Fibroblast of the aortic adventitia (primary cell): ENCODE results near the gene OVOL1. TPM values are rescaled to one million over a fixed set of nuclear protein-coding genes. Genes with fewer than 3 reads are reported as not detected.

Experiments
- DNase-seq: peaks from one replicate; pipeline ENCODE4 v3.0.0-alpha.2; 2010; ENCODE audit warnings: low read depth
- H3K4me3 ChIP-seq: 2 replicates; pipeline ENCODE4 v1.5.1; 2011; ENCODE audit warnings: low read depth, mild to moderate bottlenecking, control low read depth, low read length, moderate library complexity
- CTCF ChIP-seq: IDR thresholded peaks from 2 replicates; pipeline ENCODE4 v1.5.1; 2011; ENCODE audit warnings: mild to moderate bottlenecking, low read length, control low read depth, inconsistent platforms; ENCODE audit not compliant: insufficient read depth
- total RNA-seq: library from RNA; depleted of rRNA; stranded (reverse); fragments of >200 nt; gene quantifications from 2 replicates; pipeline ENCODE4 v1.2.3, GENCODE V29; 2012; ENCODE audit warnings: low replicate concordance

The OVOL1 gene
- total RNA-seq, 1 donor = not detected

GRCh38 chr11:65797711-65798110 is 10.8 kb downstream of the OVOL1 start:
- no peak overlapping the region for H3K4me3 ChIP-seq
- DNase-seq = no peak
- no peak for TF ChIP-seq CTCF

- no peak for DNase-seq
- H3K4me3 ChIP-seq = no peak overlapping the region
- TF ChIP-seq CTCF = no peak
Observed at GRCh38 chr11:65798882-65799281, 12.0 kb downstream of the OVOL1 start.

DNA sequence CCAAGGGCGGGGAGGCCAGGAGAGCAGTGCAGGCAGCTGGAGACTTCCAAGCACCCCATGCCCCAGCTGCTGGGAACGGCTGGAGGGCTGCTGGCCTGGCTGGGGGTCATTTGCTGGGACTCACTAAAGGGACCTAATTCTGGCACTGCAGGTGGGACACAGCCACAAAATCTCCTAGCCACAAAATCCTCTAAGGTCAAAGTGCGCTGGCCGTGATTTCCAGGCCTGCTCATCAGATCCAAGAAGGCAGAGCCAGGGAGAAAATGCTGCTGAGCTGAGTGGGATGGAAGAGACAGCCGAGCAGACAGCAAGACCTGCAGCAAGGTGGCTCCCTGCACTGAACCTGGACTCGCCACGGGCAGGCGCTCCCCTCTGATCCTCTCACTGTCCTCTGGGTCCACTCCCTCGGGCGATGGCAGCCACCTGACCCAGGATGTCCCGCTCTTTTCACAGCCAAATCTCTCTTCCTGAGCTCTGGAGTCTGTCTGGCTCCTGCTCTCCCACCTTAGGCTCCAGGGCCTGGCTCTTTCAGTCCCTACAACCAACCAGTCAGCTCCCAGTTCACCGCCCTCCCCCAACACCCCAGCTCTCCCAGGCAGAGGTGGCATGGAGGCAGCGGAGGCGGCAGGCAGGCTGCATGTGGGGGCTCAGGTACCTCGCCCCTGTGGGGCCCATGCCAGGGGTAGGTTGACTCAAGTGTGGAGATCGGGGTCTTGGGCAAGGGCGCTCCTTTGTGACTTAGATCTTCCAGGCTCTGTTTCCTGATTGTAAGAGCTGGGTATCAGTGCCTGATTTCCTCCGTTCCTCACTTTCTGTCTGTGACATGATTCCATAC is 14.5 kb downstream of the OVOL1 start:
- DNase-seq = no peak
- H3K4me3 ChIP-seq = no peak overlapping the region
- no peak for TF ChIP-seq CTCF

GRCh38 chr11:65802841-65803240 is 16.0 kb downstream of the OVOL1 start:
- DNase-seq = no peak
- TF ChIP-seq CTCF = no peak
- H3K4me3 ChIP-seq = no peak overlapping the region

GRCh38 chr11:65803797-65804492 is 17.1 kb downstream of the OVOL1 start:
- no peak for TF ChIP-seq CTCF
- no peak overlapping the region for H3K4me3 ChIP-seq
- no peak for DNase-seq

DNA sequence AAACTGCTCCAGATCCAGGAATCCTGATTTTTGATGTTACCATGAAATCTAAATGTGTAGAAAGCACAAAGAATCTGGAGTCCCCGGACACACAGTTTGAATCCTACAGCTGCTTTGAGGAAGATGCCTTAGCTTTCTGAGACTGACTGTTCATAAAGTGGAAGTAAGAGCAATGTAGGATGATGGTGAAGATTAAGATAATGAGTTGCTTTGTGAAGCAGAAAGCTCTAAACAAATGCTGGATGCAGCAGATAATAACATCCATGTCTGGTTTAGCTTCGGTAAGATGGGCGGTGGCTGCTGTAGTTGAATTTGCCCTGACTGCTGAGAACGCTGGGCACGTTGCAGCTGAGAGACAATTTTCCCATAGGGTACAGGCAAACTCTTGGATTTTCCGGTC is 20.1 kb downstream of the OVOL1 start:
- DNase-seq = no peak
- TF ChIP-seq CTCF = no peak
- no peak overlapping the region for H3K4me3 ChIP-seq
